GM19035 (cell line): ENCODE data around the gene ZNF214.
"Not testable (repeated sequence)": the region's sequence is repeated elsewhere in the genome, so short reads cannot be mapped to it uniquely, and the experiment has no call there.

ENCODE experiments used
- ATAC-seq: cut with Tn5 transposase; IDR thresholded peaks from one replicate; pipeline ENCODE4 v1.9.1; 2021; ENCODE audit not compliant: unreplicated experiment

Gene ZNF214

DNA sequence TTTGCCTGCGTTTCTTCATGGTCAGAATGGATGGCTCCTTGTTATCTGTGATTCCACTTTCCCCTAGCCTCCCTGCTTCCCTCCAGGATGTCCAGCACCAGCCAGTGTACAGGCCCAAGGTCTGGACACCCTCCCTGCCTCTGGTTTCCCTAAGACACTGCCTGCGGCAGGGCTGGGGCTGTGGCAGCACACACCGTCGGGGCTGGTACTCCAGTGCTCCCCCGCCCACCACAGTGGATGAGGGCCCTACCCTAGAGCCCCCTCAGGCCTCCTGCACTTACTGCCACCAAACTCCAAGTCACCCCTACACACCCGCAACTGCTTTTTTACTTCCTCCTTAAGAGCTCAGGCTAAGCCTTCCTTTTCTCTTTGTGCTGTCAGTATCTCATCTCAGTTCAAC lies 28.9 kb downstream of the ZNF214 start:
- no peak for ATAC-seq

DNA sequence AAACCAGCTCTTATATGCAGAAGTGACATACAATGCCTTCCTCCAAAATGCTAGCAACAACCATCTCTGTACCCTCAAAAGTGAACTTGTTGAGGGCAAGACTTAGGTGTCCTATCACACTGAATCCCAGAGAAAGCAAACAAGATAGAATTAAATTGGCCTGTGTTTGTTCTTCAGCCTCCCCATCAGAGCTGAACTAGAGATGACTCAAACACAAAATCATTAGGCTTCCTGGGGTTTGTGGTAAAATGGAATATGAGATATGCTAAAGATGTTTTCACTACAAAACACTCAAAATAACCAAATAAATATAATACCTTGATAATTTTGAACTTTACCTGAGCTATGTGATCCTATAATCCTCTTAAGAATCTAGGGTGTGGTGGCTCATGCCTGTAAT lies 31.6 kb downstream of the ZNF214 start:
- ATAC-seq, result no peak

DNA sequence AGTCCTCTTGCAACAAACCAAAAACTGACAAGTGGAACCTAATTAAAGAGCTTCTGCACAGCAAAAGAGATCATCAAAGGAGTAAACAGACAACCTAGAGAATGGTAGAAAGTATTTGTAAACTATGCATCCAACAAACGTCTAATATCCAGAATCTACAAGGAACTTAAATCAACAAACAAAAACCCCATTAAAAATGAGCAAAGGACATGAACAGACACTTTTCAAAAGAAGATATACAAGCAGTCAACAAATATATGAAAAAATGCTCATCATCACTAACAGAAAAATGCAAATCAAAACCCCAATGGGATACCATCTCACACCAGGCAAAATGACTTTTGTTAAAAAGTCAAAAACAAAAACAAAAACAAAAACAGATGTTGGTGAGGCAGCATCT lies 33.7 kb downstream of the ZNF214 start:
- ATAC-seq, result no peak

DNA sequence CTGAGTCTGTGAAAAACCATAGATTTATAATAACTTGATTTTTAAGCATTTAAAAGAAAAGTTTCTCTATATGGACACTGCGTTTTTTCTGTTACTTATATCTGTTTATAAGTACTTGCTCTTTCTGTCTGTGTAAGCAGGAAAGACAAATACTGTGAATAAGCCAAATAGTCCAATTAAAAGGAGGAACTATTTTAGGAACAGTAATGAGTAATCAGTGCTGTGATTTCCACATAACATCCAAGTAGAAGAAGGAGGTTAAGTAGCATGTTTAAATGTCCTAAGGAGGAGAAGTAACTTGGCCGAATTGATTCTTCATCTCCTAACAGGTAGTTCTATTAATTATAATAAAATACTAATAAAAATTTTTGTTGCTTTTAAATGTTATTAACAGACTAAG lies 40.8 kb downstream of the ZNF214 start:
- no peak for ATAC-seq

DNA sequence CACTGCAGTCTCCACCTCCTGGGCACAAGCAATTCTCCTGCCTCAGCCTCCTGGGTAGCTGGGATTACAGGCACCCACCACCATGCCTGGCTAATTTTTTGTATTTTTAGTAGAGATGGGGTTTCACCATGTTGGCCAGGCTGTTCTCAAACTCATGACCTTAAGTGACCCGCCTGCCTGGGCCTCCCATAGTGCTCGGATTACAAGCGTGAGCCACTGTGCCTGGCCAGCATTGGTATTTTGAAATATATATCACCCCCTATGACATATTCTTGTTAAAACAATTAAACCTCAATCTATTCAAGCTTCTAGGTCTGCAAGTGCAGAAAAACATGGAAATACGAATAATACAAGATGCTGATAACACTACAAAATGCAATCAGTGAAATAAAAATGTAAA lies 50.3 kb downstream of the ZNF214 start:
- not testable (repeated sequence) for ATAC-seq

DNA sequence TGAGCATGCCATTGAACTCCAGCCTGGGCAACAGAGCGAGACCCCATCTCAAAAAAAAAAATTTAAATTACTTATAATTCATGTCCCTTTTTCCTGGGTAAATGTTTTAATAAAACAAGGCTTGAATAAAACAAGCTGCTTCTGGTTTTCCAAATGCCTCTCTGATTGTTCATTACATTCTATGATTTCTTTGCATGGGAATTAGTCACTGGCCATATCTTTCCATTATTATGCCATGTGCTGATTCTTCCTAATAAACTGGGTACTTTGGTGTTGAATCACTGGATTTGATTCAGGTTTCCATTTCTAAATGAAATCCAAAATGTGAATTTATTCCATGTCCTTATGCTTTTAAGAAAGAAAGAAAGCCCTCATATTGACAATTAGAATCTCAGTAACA lies 51.3 kb downstream of the ZNF214 start:
- no peak for ATAC-seq

DNA sequence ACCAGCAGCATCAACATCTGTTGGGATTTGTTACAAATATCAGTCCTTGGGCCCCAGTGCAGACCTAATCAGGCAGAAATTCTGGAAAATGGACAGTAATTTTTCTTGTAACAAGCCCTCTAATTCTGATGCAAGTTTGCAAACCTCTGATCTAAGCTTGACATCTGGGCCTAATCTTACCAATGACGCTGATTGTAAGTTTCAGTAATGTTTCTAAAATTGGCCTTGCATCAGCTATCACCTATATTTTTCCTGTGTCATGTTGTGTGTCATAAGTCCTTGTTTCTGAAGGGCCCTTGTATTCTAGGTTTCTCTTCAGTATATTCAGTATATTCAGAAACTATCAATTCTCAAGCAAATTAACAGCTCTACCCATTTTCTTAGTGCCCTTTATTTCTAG lies 57.5 kb downstream of the ZNF214 start:
- ATAC-seq, result peak; percentile 78

DNA sequence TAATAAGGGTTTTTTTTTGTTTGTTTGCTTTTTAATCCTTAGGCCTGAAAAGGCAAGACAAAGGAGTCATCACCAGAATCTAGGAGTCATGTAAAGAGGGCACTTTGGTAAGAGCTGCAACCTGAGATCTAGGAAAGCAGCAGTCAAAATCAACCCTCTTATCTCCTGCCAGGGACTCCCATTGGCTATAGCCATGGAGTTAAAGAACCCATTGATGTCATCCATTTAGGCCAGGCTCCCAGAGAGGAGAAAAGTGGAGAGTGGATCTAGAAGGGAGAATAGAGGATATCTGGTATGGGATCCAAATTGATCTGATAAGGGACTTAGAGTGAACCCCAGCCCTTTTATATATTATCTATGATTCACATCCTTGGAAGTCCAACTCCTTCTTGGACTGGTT lies 58.0 kb downstream of the ZNF214 start:
- ATAC-seq, result no peak

DNA sequence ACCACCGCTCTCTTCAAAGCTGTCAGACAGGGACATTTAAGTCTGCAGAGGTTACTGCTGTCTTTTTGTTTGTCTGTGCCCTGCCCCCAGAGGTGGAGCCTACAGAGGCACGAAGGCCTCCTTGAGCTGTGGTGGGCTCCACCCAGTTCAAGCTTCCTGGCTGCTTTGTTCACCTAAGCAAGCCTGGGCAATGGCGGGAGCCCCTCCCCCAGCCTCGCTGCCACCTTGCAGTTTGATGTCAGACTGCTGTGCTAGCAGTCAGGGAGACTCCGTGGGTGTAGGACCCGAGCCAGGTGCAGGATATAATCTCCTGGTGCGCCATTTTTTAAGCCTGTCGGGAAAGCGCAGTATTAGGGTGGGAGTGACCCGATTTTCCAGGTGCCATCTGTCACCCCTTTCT lies 65.9 kb downstream of the ZNF214 start:
- ATAC-seq, result not testable (repeated sequence)
